Muscle of arm (tissue), 14 donors: Measurements from ENCODE around the gene FAM24B. TPM values are rescaled to one million over a fixed set of nuclear protein-coding genes. Genes with fewer than 3 reads are reported as not detected.
"Not testable (repeated sequence)": the region's sequence is repeated elsewhere in the genome, so short reads cannot be mapped to it uniquely, and the experiment has no call there.

Experiments
- DNase-seq: peaks from one replicate; pipeline ENCODE4 v3.0.0-alpha.2; 2013
- long read RNA-seq, 11 donors: transcript quantifications; one replicate each; lab custom pipeline, GENCODE V29; 2026
- polyA plus RNA-seq, 12 donors: library from polyadenylated mRNA; unstranded; fragments of 120-200 nt; gene quantifications; one replicate each; pipeline ENCODE4 v1.2.1, GENCODE V29; 2013; ENCODE audit not compliant: insufficient read length in 12 of 12

FAM24B gene
- 1 to 10 TPM in 10 of 12 donors, not detected in 2; 1.7 to 7.9 (median 3.6) TPM for polyA plus RNA-seq
- long read RNA-seq, donor 1, partial matches to known transcripts = 0 of 2 reads
- long read RNA-seq, donor 1, other reads (novel, unspliced or antisense) = 0 of 2 reads
- long read RNA-seq, donor 2, partial matches to known transcripts = 0 of 1 reads
- long read RNA-seq, donor 2, other reads (novel, unspliced or antisense) = 0 of 1 reads
- long read RNA-seq, donor 3 = 0 reads
- long read RNA-seq, donor 4, partial matches to known transcripts = 0 of 4 reads
- long read RNA-seq, donor 4, other reads (novel, unspliced or antisense) = 0 of 4 reads
- long read RNA-seq, donor 5 = 0 reads
- long read RNA-seq, donor 6, partial matches to known transcripts = 0 of 1 reads
- long read RNA-seq, donor 6, other reads (novel, unspliced or antisense) = 0 of 1 reads
- long read RNA-seq, donor 7, partial matches to known transcripts = 0 of 1 reads
- long read RNA-seq, donor 7, other reads (novel, unspliced or antisense) = 0 of 1 reads
- long read RNA-seq, donor 8, partial matches to known transcripts = 0 of 2 reads
- long read RNA-seq, donor 8, other reads (novel, unspliced or antisense) = 0 of 2 reads
- long read RNA-seq, donor 9 = 0 reads
- long read RNA-seq, donor 10, partial matches to known transcripts = 0 of 3 reads
- long read RNA-seq, donor 10, other reads (novel, unspliced or antisense) = 0 of 3 reads
- long read RNA-seq, donor 11, partial matches to known transcripts = 0 of 1 reads
- long read RNA-seq, donor 11, other reads (novel, unspliced or antisense) = 0 of 1 reads

GRCh38 chr10:122879339-122880273 lies at the start of gene FAM24B:
TSS of gene FAM24B (minus strand) at chr10:122879581. CDS start at chr10:122850515, 29,066 bp downstream.
- DNase-seq = peak; percentile 97

DNA sequence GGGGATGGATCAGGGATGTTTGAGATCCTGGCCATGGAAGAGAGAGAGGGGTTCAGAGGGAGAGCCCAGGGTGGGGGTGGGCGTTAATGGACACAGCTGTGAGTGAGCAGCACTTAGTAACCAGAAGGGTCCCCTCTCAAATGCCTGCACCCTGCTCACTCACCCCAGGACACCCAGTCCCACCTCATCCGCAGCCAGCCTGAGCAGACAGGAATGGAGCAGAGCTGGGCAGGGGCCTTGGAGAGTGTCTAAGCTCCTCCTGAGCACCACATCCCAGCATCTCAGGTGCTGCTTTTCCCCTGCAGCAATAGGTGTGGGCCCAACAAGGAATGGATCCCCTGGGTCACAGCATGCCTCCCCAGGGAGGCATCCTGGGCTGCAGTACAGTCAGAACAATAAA lies 36.3 kb upstream of the FAM24B start:
- no peak for DNase-seq

DNA sequence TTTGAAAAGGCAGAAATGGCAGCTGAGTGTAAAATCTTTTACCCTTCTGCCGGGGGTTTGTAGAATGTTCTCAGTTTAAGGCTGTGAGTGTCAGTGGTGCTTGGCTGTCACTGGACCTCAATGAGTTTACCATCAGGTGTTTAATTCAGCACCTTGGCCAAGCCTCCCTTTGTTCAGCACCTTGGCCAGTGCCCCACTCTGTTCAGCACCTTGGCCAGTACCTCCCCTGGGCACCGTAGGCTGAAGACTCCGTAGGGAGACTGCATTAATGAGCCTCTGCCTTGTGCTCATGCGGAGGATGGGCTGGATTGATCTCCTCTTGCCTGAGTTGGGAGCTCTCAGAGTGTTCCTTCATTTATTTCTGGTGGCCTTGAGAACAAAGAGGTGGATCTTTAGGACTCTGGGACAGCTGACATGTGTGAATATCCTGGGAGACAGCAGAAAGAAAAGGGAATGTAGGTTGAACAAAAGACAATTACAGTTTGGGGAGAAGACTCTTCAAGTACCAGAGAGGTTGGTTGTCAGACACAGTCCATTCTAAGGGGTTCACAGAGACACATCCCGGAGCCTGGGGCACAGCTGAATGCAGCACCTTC lies 32.6 kb upstream of the FAM24B start:
- DNase-seq = peak; percentile 39

DNA sequence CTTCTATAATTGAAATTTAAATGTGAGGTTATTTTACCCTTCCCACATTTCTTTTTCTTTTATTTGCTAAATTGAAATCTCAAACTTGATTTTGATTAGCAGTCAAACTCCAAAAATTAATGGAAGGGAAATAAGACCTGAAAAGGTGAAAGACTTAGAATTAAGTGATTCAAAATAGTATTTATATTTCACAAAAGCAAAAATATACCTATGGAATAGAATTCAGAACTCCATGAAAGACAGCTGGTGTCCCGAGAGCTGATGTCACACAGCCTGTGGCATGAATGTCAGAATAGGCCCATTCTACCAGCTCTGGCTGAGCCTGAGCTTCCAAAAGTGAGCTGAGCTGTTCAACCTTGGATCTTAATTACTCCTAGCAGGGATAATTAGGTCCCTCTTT lies 30.9 kb upstream of the FAM24B start, which contains the start of gene FAM24A:
Gene FAM24A, plus strand, starts transcription at position 301 of the 400 bp plus-strand sequence. CDS start 1,025 bp downstream, outside the sequence.
- no peak for DNase-seq

- DNase-seq = not testable (repeated sequence)
Measured at GRCh38 chr10:122903861-122904260, 24.5 kb upstream of the FAM24B start.

DNA sequence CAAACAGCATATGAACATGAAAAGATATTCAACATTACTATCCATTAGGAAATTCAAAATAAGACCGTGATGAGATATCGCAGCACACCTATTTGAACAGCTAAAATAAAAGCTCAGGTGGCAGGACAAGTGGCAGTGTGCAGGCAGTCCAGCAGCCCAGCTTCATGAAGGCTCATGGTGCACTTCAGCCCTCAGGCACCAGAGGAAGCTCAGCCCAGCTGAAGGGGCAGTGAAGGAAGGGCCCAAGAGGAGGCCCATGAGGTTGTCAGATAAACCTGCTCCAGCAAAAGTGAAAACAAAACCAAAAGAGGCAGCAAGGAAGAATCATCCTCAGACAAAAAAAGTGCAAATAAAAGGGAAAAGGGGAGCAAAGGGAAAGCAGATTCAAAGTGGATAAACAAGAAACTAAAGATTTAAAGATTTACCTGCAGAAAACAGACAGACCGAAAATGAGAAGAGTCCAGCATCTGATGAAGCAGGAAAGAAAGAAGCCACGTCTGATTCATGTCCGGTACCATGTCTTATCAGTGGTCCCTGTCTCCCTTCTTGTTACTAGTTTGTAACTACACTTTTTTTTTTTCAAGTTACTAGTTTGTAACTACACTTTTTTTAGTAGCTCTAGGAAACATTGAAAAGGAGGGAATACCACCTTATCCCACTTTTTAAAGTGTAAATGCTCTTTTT lies 15.0 kb upstream of the FAM24B start:
- no peak for DNase-seq

- no peak for DNase-seq
Measured at GRCh38 chr10:122884166-122884565, 4.8 kb upstream of the FAM24B start.

DNA sequence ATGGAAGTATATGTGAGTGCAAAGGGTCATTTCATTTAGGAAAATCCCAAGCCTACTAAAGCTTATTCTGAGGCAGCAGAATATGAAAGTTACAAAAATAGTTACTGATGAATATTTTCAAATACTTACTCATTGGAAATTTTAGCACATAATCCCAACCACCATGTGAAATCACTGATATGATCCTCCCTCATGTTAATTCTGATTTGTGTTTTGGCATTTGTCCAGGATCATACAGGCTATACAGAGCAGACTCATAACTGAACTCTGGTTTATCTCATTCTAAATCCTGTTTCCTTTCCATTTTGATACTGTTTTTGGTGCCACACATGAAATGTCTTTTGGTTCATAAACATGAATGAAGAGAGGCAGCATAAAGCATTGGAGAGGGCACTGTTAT lies 3.4 kb upstream of the FAM24B start:
- no peak for DNase-seq

DNA sequence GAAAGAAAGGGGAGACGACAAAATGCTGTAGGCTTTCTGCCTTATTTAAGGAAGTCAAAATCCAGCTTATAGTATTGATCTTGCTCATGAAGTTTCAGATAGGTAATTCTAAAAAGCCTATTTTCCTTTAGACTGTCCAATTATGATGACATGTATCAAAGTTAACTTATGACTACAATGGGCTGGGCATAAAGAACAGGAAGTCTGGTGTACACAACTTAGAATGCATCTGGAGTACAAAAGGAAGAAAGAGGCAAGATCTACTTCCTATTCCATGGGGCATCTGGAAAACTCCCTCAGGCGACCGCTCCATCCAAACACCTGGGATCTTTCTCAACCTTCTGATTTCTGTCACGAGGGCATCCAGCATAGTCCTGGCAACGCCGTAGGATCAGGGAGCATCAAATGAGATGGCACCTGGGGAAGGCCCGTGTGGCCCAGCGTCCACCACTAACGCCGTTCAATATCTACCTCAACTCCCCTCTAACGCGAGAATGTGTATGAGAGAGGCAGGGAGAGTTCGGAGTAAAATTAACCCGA lies 512 bp downstream of the FAM24B start:
- DNase-seq = peak; percentile 0

DNA sequence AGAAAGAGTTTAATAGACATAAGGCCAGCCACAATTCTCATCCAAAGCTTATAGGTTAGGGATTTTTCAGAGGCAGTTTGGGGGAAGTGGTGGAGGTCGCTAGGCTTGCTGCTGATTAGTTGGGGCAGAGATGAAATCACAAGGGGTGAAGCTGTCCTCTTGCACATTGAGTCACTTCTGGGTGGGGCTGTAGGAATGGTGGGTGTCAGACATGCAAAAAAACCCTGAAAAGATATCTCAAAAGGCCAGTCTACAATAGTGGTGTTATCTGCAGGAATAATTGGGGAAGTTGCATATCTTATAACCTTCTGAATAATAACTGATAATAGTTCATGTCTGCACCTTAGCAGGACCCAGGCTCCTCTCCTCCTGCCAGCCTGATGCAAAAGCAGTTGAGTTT lies 2.1 kb downstream of the FAM24B start:
- DNase-seq = no peak

GRCh38 chr10:122876467-122876855 lies 2.9 kb downstream of the FAM24B start:
- DNase-seq = no peak

DNA sequence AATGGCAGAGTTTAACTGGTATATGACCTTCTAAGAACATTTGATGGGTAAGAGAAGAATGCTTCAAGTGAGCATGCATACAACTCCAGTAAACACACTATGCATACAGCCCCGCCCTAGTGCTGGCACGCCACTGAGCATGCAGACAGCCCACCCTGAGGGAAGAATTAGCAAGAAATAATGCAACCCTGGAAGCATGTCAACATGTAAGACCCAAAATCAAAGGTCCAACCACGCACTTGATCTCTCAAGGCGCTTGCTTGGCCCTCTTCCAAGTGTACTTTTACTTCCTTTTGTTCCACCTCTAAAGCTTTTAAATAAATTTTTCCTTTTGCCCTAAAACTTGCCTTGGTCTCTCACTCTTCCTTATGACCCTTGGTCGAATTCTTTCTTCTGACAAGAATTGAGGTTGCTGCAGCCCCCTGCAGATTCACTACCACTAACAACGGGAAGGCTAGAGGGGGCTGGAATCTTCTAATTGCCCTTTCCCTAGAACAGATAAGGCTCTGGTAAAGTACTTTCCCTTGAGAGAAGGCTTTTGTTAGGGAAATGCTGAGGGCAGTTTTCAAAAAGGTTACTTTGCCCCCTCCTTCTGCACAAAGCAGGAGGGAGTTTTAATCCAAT lies 3.4 kb downstream of the FAM24B start:
- DNase-seq = no peak

DNA sequence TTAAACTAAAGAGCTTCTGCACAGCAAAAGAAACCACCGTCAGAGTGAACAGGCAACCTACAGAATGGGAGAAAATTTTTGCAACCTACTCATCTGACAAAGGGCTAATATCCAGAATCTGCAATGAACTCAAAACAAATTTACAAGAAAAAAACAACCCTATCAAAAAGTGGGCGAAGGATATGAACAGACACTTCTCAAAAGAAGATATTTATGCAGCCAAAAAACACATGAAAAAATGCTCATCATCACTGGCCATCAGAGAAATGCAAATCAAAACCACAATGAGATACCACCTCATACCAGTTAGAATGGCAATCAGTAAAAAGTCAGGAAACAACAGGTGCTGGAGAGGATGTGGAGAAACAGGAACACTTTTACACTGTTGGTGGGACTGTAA lies 7.4 kb downstream of the FAM24B start:
- DNase-seq = not testable (repeated sequence)

DNA sequence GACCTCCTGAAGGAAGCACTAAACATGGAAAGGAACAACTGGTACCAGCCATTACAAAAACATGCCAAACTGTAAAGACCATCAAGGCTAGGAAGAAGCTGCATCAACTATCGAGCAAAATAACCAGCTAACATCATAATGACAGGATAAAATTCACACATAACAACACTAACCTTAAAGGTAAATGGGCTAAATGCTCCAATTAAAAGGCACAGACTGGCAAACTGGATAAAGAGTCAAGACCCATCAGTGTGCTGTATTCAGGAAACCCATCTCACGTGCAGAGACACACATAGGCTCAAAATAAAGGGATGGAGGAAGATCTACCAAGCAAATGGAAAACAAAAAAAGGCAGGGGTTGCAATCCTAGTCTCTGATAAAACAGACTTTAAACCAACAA lies 10.6 kb downstream of the FAM24B start:
- DNase-seq = not testable (repeated sequence)

DNA sequence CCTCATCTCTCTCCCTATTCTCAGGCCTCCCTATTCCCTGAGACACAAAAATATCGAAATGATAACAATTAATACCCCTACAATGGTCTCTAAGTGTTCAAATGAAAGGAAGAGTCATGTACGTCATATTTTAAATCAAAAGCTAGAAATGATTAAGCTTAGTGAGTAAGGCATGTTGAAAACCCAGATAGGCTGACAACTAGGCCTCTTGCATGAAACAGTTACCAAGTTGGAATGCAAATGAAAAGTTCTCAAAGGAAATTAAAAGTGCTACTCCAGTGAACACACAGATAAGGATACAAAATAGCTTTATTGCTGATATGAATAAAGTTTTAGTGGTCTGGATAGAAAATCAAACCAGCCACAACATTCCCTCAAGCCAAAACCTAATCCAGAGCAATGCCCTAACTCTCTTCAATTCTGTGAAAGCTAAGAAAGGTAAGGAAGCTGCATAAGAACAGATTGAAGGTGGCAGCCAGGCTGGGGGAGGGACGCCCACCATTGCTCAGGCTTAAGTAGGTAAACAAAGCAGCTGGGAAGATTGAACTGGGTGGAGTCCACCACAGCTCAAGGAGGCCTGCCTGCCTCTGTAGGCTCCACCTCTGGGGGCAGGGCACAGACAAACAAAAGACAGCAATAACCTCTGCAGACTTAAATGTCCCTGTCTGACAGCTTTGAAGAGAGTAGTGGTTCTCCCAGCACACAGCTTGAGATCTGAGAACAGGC lies 12.5 kb downstream of the FAM24B start:
- DNase-seq = not testable (repeated sequence)

DNA sequence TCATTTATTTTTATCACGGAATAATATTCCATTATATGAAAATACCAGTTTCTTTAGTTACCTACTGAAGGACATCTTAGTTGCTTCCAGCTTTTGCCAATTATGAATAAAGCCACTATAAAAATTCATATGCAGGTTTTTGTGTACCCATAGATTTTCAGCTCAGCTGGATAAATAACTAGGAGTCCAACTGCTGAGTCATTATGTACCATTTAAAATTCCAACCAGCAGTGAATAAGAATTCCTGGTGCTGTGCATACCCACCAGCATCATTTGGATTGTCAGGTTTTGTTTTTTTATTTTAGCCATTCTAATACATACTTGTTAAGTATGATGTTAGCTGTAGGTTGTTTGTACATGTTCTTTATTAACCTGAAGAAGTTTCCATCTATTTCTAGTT lies 14.5 kb downstream of the FAM24B start:
- DNase-seq = no peak

DNA sequence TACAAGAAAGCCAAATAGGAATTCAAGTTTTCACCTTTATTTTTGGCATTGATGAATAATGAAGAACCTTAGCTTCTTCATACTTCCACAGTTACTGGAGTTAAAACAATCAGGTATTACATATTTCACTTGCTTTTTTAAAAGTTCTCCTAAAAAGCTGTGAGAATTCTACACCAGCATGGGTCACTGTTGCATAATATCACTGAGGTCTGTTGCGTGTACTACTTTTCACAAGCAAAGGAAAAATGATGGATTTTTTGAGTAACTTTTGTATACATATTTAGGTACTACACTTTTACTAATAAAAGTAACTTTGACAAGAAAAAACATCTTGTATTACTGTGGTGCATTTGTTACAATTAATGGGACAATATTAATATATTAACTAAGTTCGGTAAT lies 15.2 kb downstream of the FAM24B start:
- no peak for DNase-seq

GRCh38 chr10:122863216-122864193 lies 15.9 kb downstream of the FAM24B start:
- DNase-seq = no peak
